Kidney epithelial cell (primary cell): ENCODE results near the gene LRRC71. TPM values are rescaled to one million over a fixed set of nuclear protein-coding genes. Genes with fewer than 3 reads are reported as not detected.

Experiments used
- DNase-seq: peaks from one replicate; pipeline ENCODE4 v3.0.0-alpha.2; 2010; ENCODE audit warnings: low read depth
- H3K27me3 ChIP-seq: 2 replicates; pipeline ENCODE4 v1.6.0; 2011; ENCODE audit warnings: low read length; ENCODE audit not compliant: control insufficient read depth, insufficient read depth
- H3K36me3 ChIP-seq: 2 replicates; pipeline ENCODE4 v1.5.1; 2011; ENCODE audit warnings: low read length; ENCODE audit not compliant: control insufficient read depth, insufficient read depth
- H3K4me3 ChIP-seq: 2 replicates; pipeline ENCODE4 v1.5.1; 2011; ENCODE audit warnings: low read depth, mild to moderate bottlenecking, control low read depth, low read length
- total RNA-seq: library from RNA; depleted of rRNA; stranded (reverse); fragments of >200 nt; gene quantifications from 2 replicates; pipeline ENCODE4 v1.2.3, GENCODE V29; 2015
- TF ChIP-seq, protein P1 (sequence below): IDR thresholded peaks from 2 replicates; pipeline ENCODE4 v1.5.1; 2011; ENCODE audit warnings: mild to moderate bottlenecking, moderate library complexity, low read length, control low read depth, inconsistent platforms; ENCODE audit not compliant: insufficient read depth, poor library complexity, severe bottlenecking

Gene LRRC71
- total RNA-seq, 1 donor from 2014 or later, result not detected

DNA sequence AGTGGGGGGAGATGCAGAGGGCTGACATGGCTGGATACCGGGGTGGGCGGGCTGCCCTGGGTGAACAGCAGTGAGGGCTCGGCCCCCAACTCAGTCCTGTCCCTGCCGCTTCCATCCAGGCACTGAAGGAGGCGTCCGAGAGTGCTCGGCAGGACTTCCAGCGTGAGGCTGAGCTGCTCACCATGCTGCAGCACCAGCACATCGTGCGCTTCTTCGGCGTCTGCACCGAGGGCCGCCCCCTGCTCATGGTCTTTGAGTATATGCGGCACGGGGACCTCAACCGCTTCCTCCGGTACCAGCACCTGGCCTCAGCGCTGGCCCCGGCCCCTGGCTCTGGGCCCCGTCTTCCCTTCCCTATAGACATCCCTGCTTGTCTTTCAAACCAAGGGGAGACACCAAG, 44.2 kb upstream of the LRRC71 start:
- peaks cover 45% of the 10 kb centered on the region for H3K27me3 ChIP-seq
- DNase-seq, result no peak
- no peak overlapping the region for H3K4me3 ChIP-seq
- H3K36me3 ChIP-seq, result no peaks in the 10 kb centered on the region
- TF ChIP-seq, protein P1, sequence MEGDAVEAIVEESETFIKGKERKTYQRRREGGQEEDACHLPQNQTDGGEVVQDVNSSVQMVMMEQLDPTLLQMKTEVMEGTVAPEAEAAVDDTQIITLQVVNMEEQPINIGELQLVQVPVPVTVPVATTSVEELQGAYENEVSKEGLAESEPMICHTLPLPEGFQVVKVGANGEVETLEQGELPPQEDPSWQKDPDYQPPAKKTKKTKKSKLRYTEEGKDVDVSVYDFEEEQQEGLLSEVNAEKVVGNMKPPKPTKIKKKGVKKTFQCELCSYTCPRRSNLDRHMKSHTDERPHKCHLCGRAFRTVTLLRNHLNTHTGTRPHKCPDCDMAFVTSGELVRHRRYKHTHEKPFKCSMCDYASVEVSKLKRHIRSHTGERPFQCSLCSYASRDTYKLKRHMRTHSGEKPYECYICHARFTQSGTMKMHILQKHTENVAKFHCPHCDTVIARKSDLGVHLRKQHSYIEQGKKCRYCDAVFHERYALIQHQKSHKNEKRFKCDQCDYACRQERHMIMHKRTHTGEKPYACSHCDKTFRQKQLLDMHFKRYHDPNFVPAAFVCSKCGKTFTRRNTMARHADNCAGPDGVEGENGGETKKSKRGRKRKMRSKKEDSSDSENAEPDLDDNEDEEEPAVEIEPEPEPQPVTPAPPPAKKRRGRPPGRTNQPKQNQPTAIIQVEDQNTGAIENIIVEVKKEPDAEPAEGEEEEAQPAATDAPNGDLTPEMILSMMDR, result no peak

DNA sequence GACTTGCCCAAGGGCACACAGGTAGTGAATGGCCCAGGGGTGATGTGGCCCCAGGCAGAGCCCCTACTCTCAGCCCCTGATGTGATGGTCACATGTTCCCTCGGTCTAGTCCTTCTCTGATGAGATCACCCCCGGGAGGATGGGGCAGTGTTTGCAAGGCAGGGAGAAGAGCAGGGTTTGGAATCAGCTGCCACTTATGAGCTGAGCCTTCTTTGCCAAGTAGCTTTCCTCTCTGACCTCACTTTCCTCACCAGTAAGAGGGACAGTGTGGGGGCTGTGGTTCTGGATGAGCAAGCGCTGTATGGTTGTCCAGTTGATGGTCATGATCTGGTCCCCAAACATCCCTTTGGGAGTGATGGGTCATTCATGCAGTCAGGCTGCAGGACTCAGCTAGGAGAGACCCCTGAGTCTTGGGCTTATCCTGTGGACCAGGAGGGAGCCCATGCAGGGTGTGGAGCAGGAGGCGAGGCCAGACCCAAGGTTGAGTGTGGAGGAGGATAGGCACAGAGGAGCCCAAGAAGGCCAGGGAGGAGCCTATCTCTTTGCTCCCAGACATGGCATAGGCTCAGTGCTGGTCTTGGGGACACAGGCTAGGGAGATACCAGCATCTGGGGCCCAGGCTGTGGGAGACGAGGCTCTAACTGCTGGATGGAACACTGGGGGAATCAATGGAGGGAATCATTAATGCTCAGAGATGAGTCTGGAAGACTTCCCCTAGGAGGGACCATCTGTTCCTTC, 42.8 kb upstream of the LRRC71 start:
- H3K4me3 ChIP-seq, result no peak overlapping the region
- TF ChIP-seq, protein P1, result no peak
- peaks cover 49% of the 10 kb centered on the region for H3K27me3 ChIP-seq
- DNase-seq, result no peak
- no peaks in the 10 kb centered on the region for H3K36me3 ChIP-seq

DNA sequence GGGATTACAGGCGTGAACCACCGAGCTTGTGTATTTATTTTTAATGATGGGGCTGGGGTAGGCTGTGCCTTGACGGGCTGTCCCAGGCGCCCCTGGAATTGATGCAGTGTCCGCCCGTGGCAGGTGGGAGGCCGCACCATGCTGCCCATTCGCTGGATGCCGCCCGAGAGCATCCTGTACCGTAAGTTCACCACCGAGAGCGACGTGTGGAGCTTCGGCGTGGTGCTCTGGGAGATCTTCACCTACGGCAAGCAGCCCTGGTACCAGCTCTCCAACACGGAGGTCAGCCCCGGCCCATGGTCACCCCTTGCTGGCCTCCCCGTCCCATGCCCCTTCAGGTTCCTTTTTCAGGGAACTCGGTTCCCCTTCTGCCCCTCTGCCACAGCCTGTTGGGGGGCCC, 40.6 kb upstream of the LRRC71 start:
- Histone ChIP-seq H3K27me3 (peaks cover 55% of the 10 kb centered on the region), H3K36me3 (no peaks in the 10 kb centered on the region), H3K4me3 (no peak overlapping the region)
- DNase-seq, result no peak
- TF ChIP-seq, protein P1, result no peak

DNA sequence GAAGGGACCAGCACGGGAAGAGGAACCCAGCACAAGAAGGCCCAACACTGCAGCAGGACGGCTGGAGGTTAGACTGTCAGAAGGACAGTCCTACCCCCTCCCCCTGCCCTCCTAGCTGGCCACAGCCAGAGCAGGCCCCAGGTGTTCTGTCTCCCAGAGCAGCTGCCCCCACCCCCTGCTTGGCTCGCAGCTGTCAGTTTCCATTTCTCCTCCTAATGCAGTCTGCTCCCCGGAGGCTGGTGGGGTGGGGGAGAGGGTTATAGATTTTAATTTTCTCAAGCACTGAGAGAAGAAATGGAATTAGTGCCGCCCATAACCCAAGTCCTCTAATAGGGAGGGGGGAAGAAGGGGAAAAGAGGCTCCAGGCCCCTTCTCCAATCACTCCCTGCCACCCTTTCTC, 40.0 kb upstream of the LRRC71 start:
- Histone ChIP-seq H3K4me3 (no peak overlapping the region), H3K27me3 (peaks cover 49% of the 10 kb centered on the region), H3K36me3 (no peaks in the 10 kb centered on the region)
- no peak for DNase-seq
- TF ChIP-seq, protein P1, result no peak

- Histone ChIP-seq H3K36me3 (no peaks in the 10 kb centered on the region), H3K27me3 (peaks cover 48% of the 10 kb centered on the region), H3K4me3 (no peak overlapping the region)
- no peak for DNase-seq
- TF ChIP-seq, protein P1, result no peak
These were observed 39.3 kb upstream of the LRRC71 start for GRCh38 chr1:156881101-156881500.

DNA sequence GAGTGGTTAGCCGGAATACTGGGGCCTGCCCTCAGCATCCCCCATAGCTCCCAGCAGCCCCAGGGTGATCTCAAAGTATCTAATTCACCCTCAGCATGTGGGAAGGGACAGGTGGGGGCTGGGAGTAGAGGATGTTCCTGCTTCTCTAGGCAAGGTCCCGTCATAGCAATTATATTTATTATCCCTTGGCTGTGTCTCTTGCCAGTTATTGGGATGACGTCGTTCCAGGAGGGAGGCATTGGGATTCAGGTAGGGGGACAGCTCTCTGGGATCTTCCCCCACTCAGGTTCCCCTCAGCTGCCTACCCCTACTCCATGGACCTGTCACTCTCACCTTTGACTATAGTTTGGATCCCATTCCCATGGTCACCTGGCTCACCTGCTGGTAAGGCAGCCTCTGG, 38.8 kb upstream of the LRRC71 start:
- H3K27me3 ChIP-seq, result peaks cover 45% of the 10 kb centered on the region
- TF ChIP-seq, protein P1, result no peak
- H3K36me3 ChIP-seq, result no peaks in the 10 kb centered on the region
- no peak for DNase-seq
- no peak overlapping the region for H3K4me3 ChIP-seq
